ENCODE results near the gene TMEM132D.

GRCh38 chr12:129844662-129845220 lies 59.1 kb downstream of the TMEM132D start:
- no peak for TF ChIP-seq FOXK1 (CRISPR knock-in tag; IDR thresholded peaks at IDR 0.05)
- TF ChIP-seq CREM (CRISPR knock-in tag; IDR thresholded peaks at IDR 0.05) = no peak
- no peak for TF ChIP-seq TEAD4 (CRISPR knock-in tag; IDR thresholded peaks at IDR 0.05)
- TF ChIP-seq CTCF (IDR thresholded peaks at IDR 0.05) = no peak
- TF ChIP-seq KAT7 (CRISPR knock-in tag; IDR thresholded peaks at IDR 0.05; ENCODE audit: borderline replicate concordance) = no peak
- no peak for TF ChIP-seq ZNF121 (CRISPR knock-in tag; IDR thresholded peaks at IDR 0.05)
- TF ChIP-seq GTF2I (CRISPR knock-in tag; conservative IDR thresholded peaks at IDR 0.05) = no peak
- no peak for TF ChIP-seq ZNF232 (CRISPR knock-in tag; IDR thresholded peaks at IDR 0.05)
- TF ChIP-seq MAX (CRISPR knock-in tag; IDR thresholded peaks at IDR 0.05) = no peak
- TF ChIP-seq SP1 (CRISPR knock-in tag; conservative IDR thresholded peaks at IDR 0.05) = no peak

All from WTC11 (cell line).